Activated CD4-positive, alpha-beta T cell treated with anti-CD3 and anti-CD28 coated beads, Interleukin-2, amount 50 U/mL, for 1 hour (primary cell): ENCODE data around the gene ANTXR2.

ENCODE experiments used
- DNase-seq: peaks from one replicate; pipeline ENCODE4 v3.0.0-alpha.2; 2020

ANTXR2 gene

DNA sequence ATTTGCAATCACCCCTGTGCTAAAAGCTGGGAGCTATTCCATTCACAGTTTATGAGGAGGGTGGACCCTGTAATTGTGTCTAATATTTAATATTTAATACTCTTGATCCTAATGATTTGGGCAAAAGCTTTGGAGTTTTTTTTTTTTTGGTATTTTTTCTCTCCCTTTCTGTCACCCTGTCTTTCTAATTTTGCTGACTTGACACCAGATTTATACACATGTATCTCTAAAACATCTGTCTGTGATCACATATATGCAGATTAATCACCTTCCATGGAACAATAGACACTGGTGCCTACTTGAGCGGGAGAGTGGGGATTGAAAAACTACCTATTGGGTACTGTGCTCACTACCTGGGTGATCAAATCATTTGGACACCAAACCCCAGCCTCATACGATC lies 18.7 kb upstream of the ANTXR2 start:
- no peak for DNase-seq

DNA sequence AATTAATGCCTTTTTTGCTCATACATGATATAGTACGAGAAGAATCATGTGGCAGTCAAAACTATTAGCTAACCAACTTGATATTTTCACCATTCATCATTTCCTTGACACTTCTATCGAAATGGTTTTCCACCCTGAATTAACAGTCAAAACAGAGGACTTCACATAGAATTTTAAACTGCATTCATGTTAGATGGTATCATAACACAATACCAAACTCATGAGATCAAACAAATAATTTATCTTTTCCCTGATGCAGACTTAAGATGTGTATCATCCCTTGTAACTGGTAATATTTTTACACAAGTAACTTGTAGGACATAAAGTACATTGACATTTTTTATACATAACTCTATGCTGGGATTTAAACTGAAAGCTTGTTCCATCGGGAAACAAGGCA lies 18.2 kb upstream of the ANTXR2 start:
- no peak for DNase-seq

DNA sequence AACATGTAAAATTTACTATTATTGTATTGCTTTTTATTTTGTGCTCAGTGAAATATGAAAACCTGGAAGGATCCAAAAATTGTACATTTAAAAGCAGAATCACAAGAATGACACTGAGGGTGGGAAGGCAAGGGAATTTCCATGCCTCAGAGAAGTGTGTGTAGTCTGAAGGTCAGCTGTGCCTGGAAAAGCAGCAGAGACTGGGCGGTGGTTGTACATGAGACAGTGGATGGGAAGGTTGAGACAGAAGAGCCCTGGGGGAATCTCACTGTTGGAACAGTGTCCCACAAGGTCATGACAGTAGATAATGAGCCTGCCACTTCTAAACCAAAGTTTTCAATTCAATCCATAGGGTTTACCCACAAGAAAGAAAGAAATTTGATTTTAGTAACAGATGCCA lies 17.1 kb upstream of the ANTXR2 start:
- DNase-seq, result no peak

DNA sequence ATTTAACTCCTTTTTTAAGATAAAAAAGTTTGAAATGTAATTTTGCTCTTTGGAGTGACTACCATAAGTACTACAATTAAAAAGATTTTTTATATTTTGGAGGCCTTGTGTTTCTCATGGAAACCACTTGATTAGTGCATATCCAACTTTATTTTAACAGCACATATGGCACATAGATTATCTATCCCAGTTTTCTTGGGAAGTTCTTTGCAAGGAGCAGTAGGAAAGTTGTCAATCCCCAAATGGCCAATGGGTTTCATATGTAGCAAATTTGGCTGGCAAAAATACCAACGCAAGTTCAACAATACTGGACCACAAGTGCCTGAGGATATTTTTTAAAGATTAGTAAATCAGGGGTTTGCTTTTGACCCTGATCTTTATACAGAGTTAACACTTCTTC lies 15.4 kb upstream of the ANTXR2 start:
- DNase-seq, result no peak

DNA sequence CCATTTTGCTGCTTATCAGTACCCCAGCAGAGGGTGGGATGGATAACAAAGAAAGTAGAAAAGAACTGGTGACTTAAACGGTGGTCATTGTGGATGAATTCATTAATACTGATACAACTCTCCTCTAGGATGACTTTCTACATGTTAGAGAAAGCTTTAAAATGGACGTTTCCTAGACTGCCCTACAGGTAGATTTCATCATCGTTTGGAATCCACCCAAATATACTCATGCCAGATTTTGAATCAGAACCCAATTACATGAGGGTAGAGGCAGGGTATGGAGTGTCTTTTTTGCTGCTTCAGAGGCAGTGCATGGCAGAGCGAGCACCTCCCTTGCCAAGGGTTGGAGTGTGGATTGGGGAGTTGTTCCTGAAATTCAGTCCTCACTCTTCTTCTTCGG lies 13.3 kb upstream of the ANTXR2 start:
- DNase-seq, result no peak

DNA sequence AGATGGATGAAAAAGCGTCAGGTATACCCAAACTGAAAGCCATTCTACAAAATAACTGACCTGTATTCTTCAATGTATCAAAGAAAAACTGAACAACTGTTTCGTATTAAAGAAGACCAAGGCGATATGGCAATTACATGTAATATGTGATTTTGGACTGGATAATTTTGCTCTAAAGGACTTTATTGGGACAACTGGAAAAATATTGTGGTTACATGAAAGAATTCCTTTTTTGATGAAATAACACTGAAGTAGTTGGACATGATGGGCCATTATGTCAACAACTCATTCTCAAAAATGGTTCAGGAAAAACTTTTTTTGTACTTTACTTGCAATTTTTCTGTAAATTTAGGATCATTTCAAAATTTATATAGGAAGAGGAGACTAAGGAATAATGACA lies 12.1 kb upstream of the ANTXR2 start:
- DNase-seq, result no peak

DNA sequence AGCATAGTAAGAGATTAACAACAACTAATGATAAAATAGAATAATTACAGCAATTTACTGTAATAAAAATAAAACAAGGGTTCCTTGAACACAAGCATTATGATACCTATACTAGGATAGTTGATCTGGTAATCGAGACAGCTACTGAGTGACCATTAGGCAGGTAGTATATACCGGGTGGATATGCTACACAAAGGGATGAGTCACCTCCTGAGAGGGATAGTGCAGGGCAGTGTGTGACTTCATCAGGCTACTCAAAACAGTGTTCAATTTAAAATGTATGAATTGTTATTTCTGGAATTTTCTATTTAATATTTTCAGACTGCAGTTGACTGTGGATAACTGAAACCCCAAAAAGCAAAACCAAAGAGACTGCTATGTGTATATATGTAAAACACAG lies 9.7 kb upstream of the ANTXR2 start:
- DNase-seq, result no peak

DNA sequence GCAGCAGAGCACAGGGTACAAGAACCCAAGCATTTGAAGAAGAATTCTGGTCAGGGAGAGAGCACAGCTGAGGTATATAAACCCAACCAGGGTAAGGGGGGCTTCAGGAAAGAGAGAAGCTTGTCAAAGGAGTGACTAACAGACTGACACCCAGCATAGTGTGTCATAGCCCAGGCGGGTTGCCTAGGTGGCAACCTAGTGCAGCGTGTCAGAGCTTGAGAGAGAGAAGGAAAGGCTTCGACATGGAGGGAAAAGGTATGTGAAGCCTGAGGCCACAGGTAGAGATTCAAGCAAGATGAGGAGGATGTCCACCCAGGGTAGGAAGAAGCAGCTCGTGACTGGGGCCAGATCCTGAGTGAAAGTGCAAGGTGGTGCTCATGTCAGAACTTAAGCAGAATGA lies 8.5 kb upstream of the ANTXR2 start:
- no peak for DNase-seq

DNA sequence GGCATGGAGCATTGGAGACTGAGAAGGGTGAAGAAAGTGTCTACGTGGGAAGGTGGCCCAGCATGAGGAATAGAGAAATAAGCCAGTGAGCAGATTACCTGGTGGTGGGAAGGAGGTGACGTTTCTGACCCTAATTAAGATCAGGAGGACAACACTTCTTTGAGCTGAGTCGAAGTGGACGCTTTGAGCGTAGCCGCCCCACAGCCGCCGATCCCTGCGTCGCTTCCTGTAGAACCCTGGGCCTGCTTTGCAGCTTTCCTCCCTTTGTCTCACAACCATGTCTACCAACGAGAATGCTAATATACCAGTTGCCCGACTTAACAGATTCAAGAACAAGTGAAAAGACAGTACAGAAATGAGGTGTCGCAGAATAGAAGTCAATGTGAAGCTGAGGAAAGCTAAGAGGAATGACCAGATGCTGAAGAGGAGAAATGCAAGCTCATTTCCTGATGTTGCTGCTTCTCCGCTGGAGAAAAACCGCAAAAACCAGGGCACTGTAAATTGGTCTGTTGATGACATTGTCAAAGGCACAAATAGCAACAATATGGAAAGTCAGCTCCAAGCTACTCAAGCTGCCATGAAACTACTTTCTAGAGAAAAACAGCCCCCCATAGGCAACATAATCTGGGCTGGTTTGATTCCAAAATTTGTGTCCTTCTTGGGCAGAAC lies 6.4 kb upstream of the ANTXR2 start:
- no peak for DNase-seq

DNA sequence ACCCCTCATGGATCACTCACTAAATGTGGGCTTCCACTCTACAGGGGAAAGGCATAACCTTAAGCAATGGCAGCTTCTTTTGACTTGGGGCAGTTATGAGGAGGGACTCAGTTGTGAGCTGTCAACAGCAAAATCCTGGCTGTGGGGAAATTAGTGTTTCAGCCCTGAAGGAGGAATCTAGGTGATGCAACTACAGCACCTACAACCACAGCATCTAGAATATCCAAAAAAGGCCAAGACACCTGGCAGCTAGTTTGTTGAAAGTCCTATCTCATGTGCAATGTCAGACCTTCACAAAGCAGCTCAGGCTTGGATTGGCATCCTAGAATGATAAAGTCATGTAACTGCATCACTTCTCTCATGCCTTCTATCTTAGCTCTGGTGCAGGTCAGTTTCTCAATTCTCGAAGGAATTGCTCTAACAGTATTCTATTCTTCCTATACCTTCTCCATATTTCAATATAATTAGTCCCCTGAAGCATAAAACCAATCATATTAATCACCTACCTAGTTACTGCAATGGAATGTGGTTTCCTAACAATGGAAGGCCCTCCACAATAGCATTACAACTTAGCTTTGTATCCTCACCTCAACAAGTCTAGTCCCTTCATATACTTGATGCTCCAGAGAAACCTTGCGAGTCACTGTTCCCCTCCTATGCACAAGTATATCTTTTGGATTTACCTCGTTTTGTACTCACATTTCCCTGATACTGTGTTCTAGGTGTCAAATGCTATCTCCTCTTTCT lies 5.5 kb upstream of the ANTXR2 start:
- no peak for DNase-seq

DNA sequence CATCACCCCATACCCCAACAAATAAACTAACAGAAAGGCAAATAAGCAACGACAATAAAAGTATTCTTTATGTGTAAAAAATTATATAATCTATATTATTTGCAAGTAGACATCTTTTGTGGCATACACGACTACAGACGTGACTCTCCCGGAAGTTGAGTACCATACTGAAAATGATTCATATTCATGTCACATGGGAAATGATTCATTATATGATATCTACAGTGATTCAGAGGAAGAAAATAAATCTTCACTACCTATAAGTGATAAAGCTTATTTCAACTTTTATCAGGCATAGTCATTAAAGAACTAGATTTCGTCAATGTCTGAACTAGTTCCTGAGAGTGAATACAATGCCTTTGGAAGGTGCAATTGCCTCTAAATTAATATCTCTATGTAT lies 4.6 kb upstream of the ANTXR2 start:
- DNase-seq, result no peak

DNA sequence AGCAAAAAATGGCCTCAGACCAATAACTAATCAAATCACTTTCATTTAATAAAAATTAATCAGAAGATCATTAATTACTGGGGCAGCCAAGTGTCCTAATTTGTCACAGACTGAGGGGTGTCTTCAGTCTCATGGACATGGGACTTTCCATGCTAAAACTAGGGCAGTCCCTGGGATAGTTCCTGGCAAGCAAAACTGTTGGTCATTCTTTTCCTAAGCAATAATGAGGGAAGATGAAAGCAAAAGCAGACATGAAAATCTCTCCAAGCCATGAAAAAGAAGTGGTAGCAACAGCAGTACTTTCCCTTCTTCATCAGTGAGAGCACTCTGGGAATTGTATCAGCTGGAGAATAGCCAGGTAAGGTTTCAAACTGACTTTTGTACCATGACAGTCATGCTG lies 3.7 kb upstream of the ANTXR2 start:
- no peak for DNase-seq

DNA sequence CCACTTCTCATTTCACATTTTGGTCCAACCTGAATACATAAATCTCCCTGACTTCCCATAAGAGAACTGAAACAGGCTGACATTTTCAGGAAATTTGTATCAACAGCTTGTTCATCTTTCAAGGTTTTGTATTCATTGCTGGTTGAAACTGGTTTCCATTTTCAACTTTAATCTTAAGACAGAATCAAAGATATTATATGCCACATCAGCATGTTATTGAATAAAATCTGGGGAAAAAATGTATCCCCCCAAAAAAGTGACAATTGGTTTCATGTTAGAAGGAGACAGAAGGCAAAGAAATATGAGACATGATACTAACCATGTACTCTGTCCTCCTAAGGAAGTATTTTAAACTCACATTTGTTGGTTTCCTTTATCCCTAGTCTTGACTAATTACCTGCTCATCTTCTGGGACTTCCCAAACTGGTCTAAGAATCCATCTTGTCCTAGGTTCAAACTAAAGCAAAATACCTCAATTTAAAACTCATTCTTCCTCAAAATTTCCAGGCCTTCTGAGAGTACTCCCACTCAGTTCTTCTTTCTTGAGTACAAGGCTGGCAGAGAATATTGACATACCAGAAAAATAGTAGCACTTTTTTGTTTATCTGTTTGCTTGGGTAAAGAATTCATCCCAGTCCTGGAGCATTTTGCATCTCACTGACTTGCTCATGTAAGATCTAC lies 3.1 kb upstream of the ANTXR2 start:
- DNase-seq, result no peak

DNA sequence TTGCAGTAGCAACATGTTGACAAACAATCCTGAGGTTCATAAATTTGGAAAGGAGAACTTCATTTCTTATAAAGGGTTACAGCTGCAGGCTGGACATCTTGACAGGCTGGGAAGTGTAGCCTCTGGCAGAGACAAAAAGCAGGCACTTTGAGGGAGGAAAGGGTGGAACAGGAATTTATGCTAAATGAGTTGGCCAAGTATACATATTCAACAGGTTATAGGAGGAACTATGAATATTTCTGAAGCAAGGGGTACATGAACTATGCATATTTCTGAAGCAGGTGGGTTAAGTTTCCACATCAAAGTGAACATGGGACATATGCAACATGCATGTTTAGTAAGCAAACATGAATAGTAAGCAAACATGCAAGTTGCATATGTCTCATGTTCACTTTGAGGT lies 1.6 kb upstream of the ANTXR2 start:
- DNase-seq, result no peak

DNA sequence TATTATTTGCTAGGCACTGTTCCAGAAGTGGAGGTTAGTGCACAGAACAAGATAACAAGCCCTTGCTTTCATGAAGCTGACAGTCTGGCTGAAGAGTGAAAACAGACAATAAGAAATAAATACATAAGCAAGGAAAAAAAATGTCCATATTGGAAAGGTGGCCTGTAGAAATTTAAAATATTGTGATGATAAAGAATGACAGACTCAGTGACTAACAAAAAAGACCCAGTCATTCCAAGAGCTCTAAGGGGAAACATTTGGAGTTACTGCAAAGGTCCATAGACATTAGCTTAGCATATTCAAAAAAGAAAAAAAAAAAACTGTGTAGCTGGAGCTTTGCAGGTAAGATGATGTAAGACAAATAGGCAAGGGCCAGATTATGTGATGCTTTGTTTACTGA lies 1.0 kb upstream of the ANTXR2 start:
- DNase-seq, result no peak

DNA sequence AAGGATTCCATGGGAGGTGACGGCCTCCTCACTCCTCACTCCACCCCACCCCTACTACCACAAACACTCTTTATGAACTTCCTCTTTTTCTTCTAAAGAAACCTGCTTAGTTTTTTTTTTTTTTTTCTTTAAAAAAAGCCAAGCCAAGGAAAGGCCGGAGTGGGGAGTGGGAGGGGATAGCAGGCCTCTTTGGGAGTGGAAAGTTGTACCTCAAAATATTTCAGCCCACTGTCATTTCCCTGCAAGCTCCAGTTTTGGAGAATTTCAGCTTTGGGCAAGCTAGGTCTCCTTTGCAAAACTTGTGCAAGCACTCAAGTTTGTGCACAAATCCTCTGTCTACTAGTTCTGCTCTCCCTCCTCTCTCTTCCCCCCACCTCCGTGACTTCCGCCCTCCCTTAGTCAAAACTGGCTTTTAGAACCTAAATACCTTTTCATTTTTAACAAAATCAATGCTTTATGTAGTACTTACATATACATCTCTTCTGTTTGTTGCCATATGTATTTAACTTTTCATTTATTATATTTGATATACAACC lies 512 bp upstream of the ANTXR2 start:
- no peak for DNase-seq

DNA sequence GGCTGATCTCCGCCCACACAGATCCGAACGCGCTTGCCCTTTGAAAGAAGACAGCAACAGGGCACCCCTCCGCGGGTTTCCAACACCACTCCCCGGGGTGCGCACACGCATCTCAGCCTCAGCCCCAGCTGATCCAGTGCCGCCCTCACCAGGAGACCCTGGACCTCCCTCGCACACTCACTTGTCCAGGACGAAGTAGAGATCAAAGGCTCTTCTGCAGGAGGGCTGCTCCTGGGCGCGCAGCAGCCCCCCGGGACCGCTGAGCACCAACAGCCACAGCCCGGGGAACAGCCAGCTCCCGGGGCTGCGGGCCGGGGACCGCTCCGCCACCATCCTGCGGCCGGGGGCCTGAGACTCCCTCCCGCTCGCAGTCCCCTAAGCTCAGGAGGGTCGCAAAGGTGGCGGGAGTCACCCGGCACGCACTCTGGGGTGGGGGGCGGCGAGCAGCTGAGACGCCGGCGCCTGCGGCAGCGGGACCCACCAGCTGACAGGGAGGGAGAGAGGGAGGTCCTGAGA lies 743 bp downstream of the ANTXR2 start:
- peak; percentile 56 for DNase-seq

DNA sequence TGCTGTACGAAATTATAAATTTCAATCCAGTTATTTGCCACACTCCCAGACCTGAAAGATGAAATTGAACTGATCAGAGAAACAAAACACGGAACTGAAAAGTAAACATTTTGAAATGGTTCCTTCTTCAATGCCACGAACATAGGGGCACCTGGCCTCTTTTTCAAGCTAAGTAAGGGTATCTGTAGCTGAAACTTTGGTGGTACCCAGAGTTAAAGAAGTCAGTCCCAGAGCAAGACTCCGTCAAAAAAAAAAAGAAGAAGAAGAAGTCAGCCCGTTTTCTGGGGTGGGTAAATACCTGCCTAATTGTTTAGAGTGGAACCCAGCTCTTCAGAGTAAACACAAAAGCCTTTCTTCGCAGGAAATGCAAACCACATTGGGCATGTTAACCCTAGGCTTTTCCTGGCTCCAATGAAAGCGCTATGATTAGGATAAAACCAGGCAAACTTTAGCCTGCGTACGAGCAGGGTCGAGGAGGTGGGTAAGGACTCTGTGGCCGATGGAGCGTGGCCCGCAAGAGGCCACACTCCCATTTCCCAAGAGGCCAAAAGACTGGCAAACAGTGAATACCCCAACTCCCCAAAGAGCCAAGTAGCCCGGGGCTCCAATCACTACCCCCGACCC lies 1.3 kb downstream of the ANTXR2 start:
- no peak for DNase-seq

DNA sequence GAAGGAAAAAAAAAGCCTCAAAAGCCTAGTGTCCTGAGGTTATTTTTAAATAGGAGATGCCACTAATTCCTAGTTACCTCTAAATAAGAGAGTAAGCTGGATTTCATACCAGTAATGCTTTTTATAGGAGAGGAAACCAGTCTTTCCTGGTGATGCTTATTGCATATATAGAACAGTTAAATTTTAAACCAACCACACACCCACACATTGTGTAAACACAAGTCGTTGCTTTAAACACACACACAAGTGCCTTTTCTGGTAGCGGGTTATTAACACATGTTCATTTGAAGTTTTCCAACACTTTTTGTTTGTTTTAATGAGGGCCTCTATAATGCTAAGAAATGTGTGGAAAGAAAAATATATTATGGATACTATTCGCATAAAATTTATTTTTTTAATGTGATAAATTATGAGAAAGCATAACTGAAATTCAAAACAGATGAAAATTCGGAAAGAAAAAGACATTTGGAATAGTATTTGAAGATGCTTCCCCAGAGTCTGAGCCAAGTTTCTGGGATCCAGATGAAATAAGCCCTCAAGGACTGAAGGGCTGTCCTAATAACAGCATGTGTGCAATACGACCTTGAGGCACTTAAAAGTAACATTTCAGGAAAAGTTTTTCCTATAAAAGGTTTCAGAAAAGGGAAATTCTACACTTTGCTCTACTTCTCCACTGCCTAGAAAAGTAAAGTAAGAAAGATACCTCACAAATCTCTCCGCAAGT lies 2.0 kb downstream of the ANTXR2 start:
- DNase-seq, result no peak

DNA sequence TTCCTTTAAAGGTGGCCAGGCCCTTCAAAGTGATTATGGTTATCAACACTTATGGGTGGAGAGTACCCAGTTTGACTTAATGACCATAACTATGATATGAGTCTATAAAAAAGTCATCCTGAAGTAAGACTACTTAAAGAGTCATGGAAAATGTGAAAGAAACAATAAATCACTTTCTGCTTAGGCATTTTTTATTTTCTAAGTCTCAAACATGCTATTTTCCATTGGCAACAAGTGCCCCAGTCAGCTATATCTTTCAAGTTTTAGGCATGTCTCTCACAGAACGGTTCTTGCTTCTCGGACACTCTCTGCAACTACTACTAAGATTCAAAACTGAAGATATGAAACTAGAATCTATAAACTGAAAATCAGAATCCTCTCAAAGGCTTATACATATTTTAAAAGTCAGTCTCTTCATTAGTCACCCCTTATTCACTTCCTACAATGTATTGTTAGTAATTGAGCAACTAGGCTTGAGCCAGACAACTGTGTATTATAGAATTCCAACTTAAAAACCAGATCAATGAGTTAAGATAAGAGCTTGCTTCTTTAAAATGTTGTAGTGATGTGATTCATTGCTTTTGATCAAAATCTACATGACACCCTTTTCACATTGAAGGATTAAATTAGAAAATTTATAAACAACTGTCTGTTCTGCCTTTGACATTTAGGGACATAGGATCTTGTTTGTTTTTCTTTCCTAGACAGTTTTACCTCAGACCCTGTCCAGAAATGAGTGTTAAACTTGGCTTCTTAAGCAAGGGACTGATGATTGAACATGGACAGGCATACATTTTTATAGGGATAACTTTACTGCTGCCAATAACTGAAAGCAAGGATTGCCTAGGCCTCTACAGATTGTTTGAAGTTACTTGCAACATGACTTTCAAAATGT lies 2.9 kb downstream of the ANTXR2 start:
- no peak for DNase-seq

DNA sequence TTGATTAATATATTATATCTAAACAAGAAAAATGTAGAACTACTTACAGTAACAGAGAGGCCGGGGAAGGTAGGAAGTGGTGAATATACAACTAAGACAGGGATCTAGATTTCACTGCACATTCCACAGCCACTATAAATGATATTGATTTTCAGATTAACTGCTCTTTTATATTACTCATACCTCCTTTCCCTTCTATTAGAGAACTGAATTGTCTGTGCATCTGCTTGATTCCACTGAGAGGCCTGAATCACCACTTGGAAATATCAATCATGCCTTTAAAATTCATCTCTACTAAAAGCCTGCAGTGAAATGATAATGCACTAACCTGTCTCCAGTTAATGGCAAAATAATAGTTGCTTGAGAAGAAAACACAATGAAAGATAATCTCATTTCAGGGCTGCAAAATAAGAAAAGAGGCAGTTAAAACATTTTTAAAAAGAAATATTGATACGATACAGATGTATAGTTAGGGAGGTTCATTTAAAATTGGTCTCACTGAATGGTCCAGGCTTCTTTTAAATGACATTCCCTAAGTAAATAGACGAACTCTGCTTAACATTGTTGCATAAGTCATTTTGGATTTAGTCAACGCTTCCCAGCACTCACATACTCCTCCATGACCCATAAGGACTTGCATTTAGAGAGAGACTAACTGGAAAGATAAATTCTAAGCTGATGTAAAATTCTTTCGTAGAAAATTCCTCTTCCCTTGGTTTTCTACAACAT lies 3.8 kb downstream of the ANTXR2 start:
- no peak for DNase-seq
